Pancreas (tissue), 10 donors: Measurements from ENCODE around the gene LMOD2. TPM values are rescaled to one million over a fixed set of nuclear protein-coding genes. Genes with fewer than 3 reads are reported as not detected.

ENCODE experiments used
- ATAC-seq, 4 donors: fragments of 200-7000 bp; cut with Tn5 transposase; one replicate each; pipeline versions ENCODE4 v1.8.0 to v1.9.1; 2020; ENCODE audit warnings: mild to moderate bottlenecking in 4 of 4, moderate library complexity in 4 of 4
- DNase-seq, 6 donors: peaks; one replicate each; pipeline ENCODE4 v3.0.0-alpha.2; 2020
- FAIRE-seq: peaks from 2 replicates; lab custom pipeline; 2012; peaks lifted over from hg19 to GRCh38; lab: Jason Lieb, UNC
- H3K27ac ChIP-seq, 4 donors: fragments of 200-600 bp; sonication (generic); 1 replicate in 3 of 4; 2 replicates in 1 of 4; pipeline versions ENCODE4 v1.5.0 to v1.8.0; 2020
- H3K27me3 ChIP-seq, 4 donors: fragments of 200-600 bp; one replicate each; pipeline ENCODE4 v1.8.0; 2021
- H3K36me3 ChIP-seq, 3 donors: fragments of 200-600 bp; sonication (generic) in 1 of 3; one replicate each; pipeline versions ENCODE4 v1.5.0 to v1.8.0; 2020 to 2021
- H3K4me1 ChIP-seq, 3 donors: fragments of 200-600 bp; one replicate each; pipeline ENCODE4 v1.8.0; 2021
- H3K4me3 ChIP-seq, 4 donors: fragments of 200-600 bp; sonication (generic) in 2 of 4; one replicate each; pipeline versions ENCODE4 v1.5.0 to v1.8.0; 2020 to 2021
- H3K9me3 ChIP-seq, 4 donors: fragments of 200-600 bp; one replicate each; pipeline ENCODE4 v1.8.0; 2021
- WGBS, 2 donors: extraction: QIAGEN DNeasy Blood & Tissue Kit; methylation state at CpG; one replicate each; pipeline ENCODE4 v1.1.7; 2013; 5-methylcytosine and 5-hydroxymethylcytosine counted together
- intact Hi-C, 3 donors: fragments of 100-400 bp; cut with DNase I; formaldehyde crosslinking; loops; one replicate each; pipeline versions ENCODE4 v1.11.1 to v1.14.2; 2022
- polyA plus RNA-seq, 2 donors: library from polyadenylated mRNA; stranded (reverse); fragments of 200-250 nt; gene quantifications; one replicate each; pipeline ENCODE4 v1.2.3, GENCODE V29; 2013
- total RNA-seq, 6 donors: library from RNA; stranded (reverse); fragmentation: NEBNext Ultra II Directional in 4 of 6; extraction: Animal tissue kit (Norgen Biotek cat#: 25700) in 4 of 6; gene quantifications; one replicate each; pipeline versions ENCODE4 v1.2.1 to v1.2.4, GENCODE V29; 2021 to 2023
- TF ChIP-seq, protein P1 (sequence below), 4 donors: fragments of 200-600 bp; sonication (generic) in 3 of 4; IDR thresholded peaks; one replicate each; pipeline versions ENCODE4 v1.5.0 to v1.8.0; 2021; ENCODE audit warnings: antibody characterized with exemption in 4 of 4
- donor health status: healthy with polysubstance abuse.
- donor health status: DM: no; HTN: no; CAD: no; lungs with moderate emphysema.
- donor health status: DM: no; HTN: no; CAD: no.
- donor health status: control.
- donor health status: control.
- donor health status: Bipolar disorder and iron deficiency.
- donor health status: DM: yes; HTN: yes; CAD: no.
- donor health status: DM: no; HTN: no; CAD: no.
- donor health status: DM: no; HTN: no; CAD: no.
- donor health status: DM: yes; HTN: yes; CAD: no.

Gene LMOD2
- total and polyA plus RNA-seq, 8 donors = 0.55 TPM; not detected in 7

DNA sequence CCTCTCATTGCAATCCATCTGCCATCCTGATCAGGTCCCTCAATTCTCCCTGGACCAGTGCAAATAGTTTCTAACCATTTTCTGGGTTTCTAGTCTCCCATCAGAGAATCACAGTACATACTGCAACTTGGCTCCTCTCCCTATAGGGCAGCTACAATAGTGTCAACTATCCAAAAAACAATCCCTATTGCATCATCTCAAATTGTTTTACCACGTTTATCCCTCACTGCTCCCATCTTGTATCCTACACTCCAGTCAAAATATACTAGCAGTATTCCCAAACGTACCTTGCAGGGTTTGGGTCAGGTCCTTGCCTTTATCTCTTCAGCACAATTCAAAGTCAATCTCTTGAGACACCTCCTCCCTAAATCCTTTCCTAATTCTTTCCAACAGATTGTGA, 30.4 kb upstream of the LMOD2 start:
- TF ChIP-seq, protein P1, sequence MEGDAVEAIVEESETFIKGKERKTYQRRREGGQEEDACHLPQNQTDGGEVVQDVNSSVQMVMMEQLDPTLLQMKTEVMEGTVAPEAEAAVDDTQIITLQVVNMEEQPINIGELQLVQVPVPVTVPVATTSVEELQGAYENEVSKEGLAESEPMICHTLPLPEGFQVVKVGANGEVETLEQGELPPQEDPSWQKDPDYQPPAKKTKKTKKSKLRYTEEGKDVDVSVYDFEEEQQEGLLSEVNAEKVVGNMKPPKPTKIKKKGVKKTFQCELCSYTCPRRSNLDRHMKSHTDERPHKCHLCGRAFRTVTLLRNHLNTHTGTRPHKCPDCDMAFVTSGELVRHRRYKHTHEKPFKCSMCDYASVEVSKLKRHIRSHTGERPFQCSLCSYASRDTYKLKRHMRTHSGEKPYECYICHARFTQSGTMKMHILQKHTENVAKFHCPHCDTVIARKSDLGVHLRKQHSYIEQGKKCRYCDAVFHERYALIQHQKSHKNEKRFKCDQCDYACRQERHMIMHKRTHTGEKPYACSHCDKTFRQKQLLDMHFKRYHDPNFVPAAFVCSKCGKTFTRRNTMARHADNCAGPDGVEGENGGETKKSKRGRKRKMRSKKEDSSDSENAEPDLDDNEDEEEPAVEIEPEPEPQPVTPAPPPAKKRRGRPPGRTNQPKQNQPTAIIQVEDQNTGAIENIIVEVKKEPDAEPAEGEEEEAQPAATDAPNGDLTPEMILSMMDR (IDR thresholded peaks at IDR 0.05) = no peak
- ATAC-seq (no peak), FAIRE-seq (no peak), DNase-seq (no peak)
- no peaks in the 10 kb centered on the region for H3K9me3 ChIP-seq
- no peaks in the 10 kb centered on the region for H3K4me1 ChIP-seq
- H3K27me3 ChIP-seq = no peaks in the 10 kb centered on the region
- no peaks in the 10 kb centered on the region for H3K36me3 ChIP-seq
- H3K4me3 ChIP-seq = no peak overlapping the region
- intact Hi-C loops = no loop called here
- H3K27ac ChIP-seq = no peak overlapping the region
- 67 to 70% methylated on average over 2 of the region's 2 CpGs for WGBS, 2 donors

- no peak for ATAC-seq
- 84 to 89% methylated on average over 2 of the region's 2 CpGs for WGBS, 2 donors
- H3K27ac ChIP-seq = no peak overlapping the region
- TF ChIP-seq, protein P1 (IDR thresholded peaks at IDR 0.05) = no peak
- H3K4me1 ChIP-seq = no peaks in the 10 kb centered on the region
- intact Hi-C loops = no loop called here
- no peaks in the 10 kb centered on the region for H3K36me3 ChIP-seq
- no peak for DNase-seq
- no peaks in the 10 kb centered on the region for H3K27me3 ChIP-seq
- FAIRE-seq = no peak
- H3K9me3 ChIP-seq = no peaks in the 10 kb centered on the region
- H3K4me3 ChIP-seq = no peak overlapping the region
Measured at GRCh38 chr7:123627851-123628250, 27.8 kb upstream of the LMOD2 start.

DNA sequence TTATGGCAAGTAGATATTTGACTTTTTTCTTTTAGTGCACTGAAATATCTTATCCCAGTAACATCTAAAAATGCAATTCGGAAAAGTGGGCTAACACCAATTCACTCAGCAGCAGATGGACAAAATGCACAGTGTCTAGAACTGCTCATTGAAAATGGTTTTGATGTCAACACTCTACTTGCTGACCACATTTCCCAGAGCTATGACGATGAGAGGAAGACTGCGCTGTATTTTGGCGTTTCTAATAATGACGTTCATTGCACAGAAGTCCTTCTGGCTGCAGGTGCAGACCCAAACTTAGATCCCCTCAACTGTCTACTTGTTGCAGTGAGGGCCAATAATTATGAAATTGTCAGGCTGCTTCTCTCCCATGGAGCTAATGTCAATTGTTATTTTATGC, 26.8 kb upstream of the LMOD2 start:
- FAIRE-seq (no peak), DNase-seq (no peak), ATAC-seq (no peak)
- H3K4me3 ChIP-seq = no peak overlapping the region
- no peaks in the 10 kb centered on the region for H3K27me3 ChIP-seq
- no peaks in the 10 kb centered on the region for H3K4me1 ChIP-seq
- H3K9me3 ChIP-seq = no peaks in the 10 kb centered on the region
- TF ChIP-seq, protein P1 (IDR thresholded peaks at IDR 0.05) = no peak
- intact Hi-C loops = no loop called here
- H3K36me3 ChIP-seq = no peaks in the 10 kb centered on the region
- WGBS, 2 donors = 90 to 94% methylated on average over 5 of the region's 5 CpGs
- H3K27ac ChIP-seq = no peak overlapping the region

GRCh38 chr7:123629281-123629680, 26.4 kb upstream of the LMOD2 start:
- intact Hi-C loops = no loop called here
- H3K9me3 ChIP-seq = no peaks in the 10 kb centered on the region
- WGBS, 2 donors = 74 to 75% methylated on average over 1 of the region's 1 CpG
- no peaks in the 10 kb centered on the region for H3K36me3 ChIP-seq
- H3K4me1 ChIP-seq = no peaks in the 10 kb centered on the region
- FAIRE-seq = no peak
- TF ChIP-seq, protein P1 (IDR thresholded peaks at IDR 0.05) = no peak
- no peak overlapping the region for H3K4me3 ChIP-seq
- no peak overlapping the region for H3K27ac ChIP-seq
- H3K27me3 ChIP-seq = no peaks in the 10 kb centered on the region
- no peak for DNase-seq
- ATAC-seq = no peak

DNA sequence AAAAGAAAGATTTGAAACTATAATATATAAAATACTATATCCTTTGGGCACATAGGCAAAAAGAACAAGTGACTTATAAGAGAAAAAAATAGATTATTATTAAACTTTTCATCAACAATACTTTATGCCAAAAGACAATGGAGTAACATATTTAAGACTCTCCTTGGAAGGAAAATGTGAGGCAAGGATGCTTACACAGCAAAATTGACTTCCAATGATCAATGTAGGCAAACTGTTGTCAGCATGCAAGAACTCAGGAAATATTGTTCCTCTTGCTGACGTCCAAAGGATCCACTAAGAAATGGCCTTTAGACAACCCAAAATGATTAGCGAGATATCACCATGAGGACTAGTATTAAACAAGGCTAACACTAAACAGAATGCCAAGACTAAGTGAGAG, 22.9 kb upstream of the LMOD2 start:
- WGBS, 2 donors = 79 to 85% methylated on average over 2 of the region's 2 CpGs
- Histone ChIP-seq H3K9me3 (no peaks in the 10 kb centered on the region), H3K4me3 (no peak overlapping the region), H3K27ac (no peak overlapping the region), H3K4me1 (no peaks in the 10 kb centered on the region), H3K27me3 (no peaks in the 10 kb centered on the region), H3K36me3 (no peaks in the 10 kb centered on the region)
- ATAC-seq = no peak
- TF ChIP-seq, protein P1 (IDR thresholded peaks at IDR 0.05) = no peak
- FAIRE-seq = no peak
- no peak for DNase-seq
- intact Hi-C loops = loop anchor here in 1 of 3 donors (10.0 kb wide), 1 partner anchor 232 kb away; no protein-coding TSS in a partner anchor
